Heart left ventricle (tissue), 16 donors: ENCODE data around the gene EFHC1. TPM values are rescaled to one million over a fixed set of nuclear protein-coding genes. Genes with fewer than 3 reads are reported as not detected.
A peak's percentile ranks its signal among the peaks of the same experiment; 100 is the strongest.

Source experiments
- ATAC-seq, 4 donors: fragments of 200-7000 bp; cut with Tn5 transposase; one replicate each; pipeline ENCODE4 v1.9.1; 2020 to 2022; ENCODE audit warnings: moderate library complexity in 4 of 4, mild to moderate bottlenecking in 3 of 4, moderate number of reproducible peaks in 1 of 4
- DNase-seq, 5 donors: peaks; one replicate each; pipeline ENCODE4 v3.0.0-alpha.2; 2020
- H3K27ac ChIP-seq, 12 donors: fragments of 200-600 bp; sonication (generic) in 4 of 12; one replicate each; pipeline versions ENCODE4 v1.5.0 to v1.8.0; 2016 to 2022; ENCODE audit warnings: mild to moderate bottlenecking in 2 of 12
- H3K27me3 ChIP-seq, 9 donors: fragments of 200-600 bp; sonication (generic) in 2 of 9; one replicate each; pipeline versions ENCODE4 v1.5.1 to v1.8.0; 2016 to 2022; ENCODE audit warnings: mild to moderate bottlenecking in 3 of 9
- H3K36me3 ChIP-seq, 9 donors: fragments of 200-600 bp; sonication (generic) in 2 of 9; one replicate each; pipeline versions ENCODE4 v1.5.0 to v1.8.0; 2018 to 2022; ENCODE audit warnings: mild to moderate bottlenecking in 2 of 9
- H3K4me1 ChIP-seq, 12 donors: fragments of 200-600 bp; sonication (generic) in 4 of 12; one replicate each; pipeline versions ENCODE4 v1.5.0 to v1.8.0; 2016 to 2022; ENCODE audit warnings: mild to moderate bottlenecking in 3 of 12
- H3K4me3 ChIP-seq, 12 donors: fragments of 200-600 bp; sonication (generic) in 4 of 12; one replicate each; pipeline versions ENCODE4 v1.5.0 to v1.8.0; 2017 to 2022; ENCODE audit warnings: mild to moderate bottlenecking in 9 of 12, moderate library complexity in 4 of 12
- H3K9me3 ChIP-seq, 12 donors: fragments of 200-600 bp; sonication (generic) in 4 of 12; one replicate each; pipeline versions ENCODE4 v1.5.0 to v1.8.0; 2016 to 2022; ENCODE audit warnings: mild to moderate bottlenecking in 1 of 12
- CTCF ChIP-seq, 12 donors: fragments of 200-600 bp; sonication (generic) in 4 of 12; IDR thresholded peaks; one replicate each; pipeline versions ENCODE4 v1.5.0 to v1.8.0; 2018 to 2022; ENCODE audit warnings: antibody characterized with exemption in 12 of 12, mild to moderate bottlenecking in 5 of 12
- POLR2A ChIP-seq, 2 donors: fragments of 450-650 bp; IDR thresholded peaks; one replicate each; pipeline ENCODE4 v1.6.1; 2017; ENCODE audit warnings: antibody characterized with exemption in 2 of 2, mild to moderate bottlenecking in 2 of 2, moderate library complexity in 2 of 2
- WGBS, 4 donors: extraction: QIAGEN DNeasy Blood & Tissue Kit in 2 of 4; methylation state at CpG; one replicate each; pipeline versions ENCODE4 v1.1.5 to v1.1.7; 2013 to 2018; 5-methylcytosine and 5-hydroxymethylcytosine counted together
- intact Hi-C, 10 donors: fragments of 100-400 bp; cut with DNase I; formaldehyde crosslinking; loops; one replicate each; pipeline versions ENCODE4 v1.11.1 to v1.14.2; 2022
- polyA plus RNA-seq, 2 donors: library from polyadenylated mRNA; stranded (reverse); fragments of 200-250 nt; gene quantifications; one replicate each; pipeline ENCODE4 v1.2.3, GENCODE V29; 2013
- total RNA-seq, 9 donors: library from RNA; depleted of rRNA in 2 of 9; stranded (reverse); fragments of >200 nt in 2 of 9; fragmentation: NEBNext Ultra II Directional in 3 of 9; extraction: Animal tissue kit (Norgen Biotek cat#: 25700) in 3 of 9; gene quantifications; one replicate each; pipeline versions ENCODE4 v1.1.0 to v1.2.4, GENCODE V29; 2016 to 2023
- donor health status: ischemic (EF 13 %, LVEDD 7.1; RV severe dilation, severe dysfunction).
- donor health status: healthy with polysubstance abuse.
- donor health status: DM: no; HTN: yes; CAD: no.
- donor health status: DM: no; HTN: no; CAD: no.
- donor health status: ischemic (EF 25% LVEDD 6.9; RV normal size, moderate dysfunction).
- donor health status: ischemic (EF 25% LVEDD 5.7; RV mildly dilated, moderate dysfunction).
- donor health status: healthy.
- donor health status: DM: yes; HTN: yes; CAD: no.
- donor health status: ischemic (EF 35%, LVEDD 5.7; RV mildly dilated, moderate dysfunction).
- donor health status: nonischemic (EF 11% LVEDD 7.7; RV severe dilation, severe dysfunction).
- donor health status: DM: yes; HTN: yes; CAD: no.
- donor health status: PGD.
- donor health status: ischemic (EF 29% LVEDD 5.4; RV normal size, mild dysfunction).
- donor health status: nonischemic (EF 23%, LVEDD 6.1; RV moderate dilation, normal function).

The EFHC1 gene
- total and polyA plus RNA-seq, 11 donors, result 2.6 to 14.4 (median 4.3) TPM

- TF ChIP-seq CTCF (IDR thresholded peaks at IDR 0.05) (no peak), POLR2A (IDR thresholded peaks at IDR 0.05) (no peak)
- H3K4me1 ChIP-seq, result peaks cover 0 to 25% (median 4%) of the 10 kb centered on the region in 12 donors
- ATAC-seq, result peak in 2 of 4 donors; percentile 16 to 47
- H3K36me3 ChIP-seq, result peaks cover 0 to 4% (median 0%) of the 10 kb centered on the region in 9 donors
- H3K27ac ChIP-seq, result no peak overlapping the region
- intact Hi-C loops, result loop anchor here in 3 of 10 donors (10.0 kb wide), 1 partner anchor 175 kb away; no protein-coding TSS in a partner anchor
- WGBS, 4 donors, result 52 to 70% (median 59%) methylated on average over 5 of the region's 5 CpGs
- H3K27me3 ChIP-seq, result no peaks in the 10 kb centered on the region
- no peak for DNase-seq
- H3K9me3 ChIP-seq, result peaks cover 0 to 4% (median 0%) of the 10 kb centered on the region in 12 donors
- H3K4me3 ChIP-seq, result no peak overlapping the region
These were observed 69.7 kb downstream of the EFHC1 start for GRCh38 chr6:52489881-52490280.

GRCh38 chr6:52491203-52492069 is 71.3 kb downstream of the EFHC1 start:
- Histone ChIP-seq H3K27me3 (no peaks in the 10 kb centered on the region), H3K9me3 (peaks cover 0 to 4% (median 0%) of the 10 kb centered on the region in 12 donors), H3K27ac (peak overlapping the region in 1 of 12 donors; percentile 68), H3K4me3 (peak overlapping the region in 1 of 12 donors; percentile 35), H3K36me3 (peaks cover 0 to 7% (median 0%) of the 10 kb centered on the region in 9 donors), H3K4me1 (peaks cover 0 to 25% (median 4%) of the 10 kb centered on the region in 12 donors)
- 70 to 81% (median 75%) methylated on average over 14 of the region's 14 CpGs for WGBS, 4 donors
- intact Hi-C loops, result loop anchor here in 2 of 10 donors (10.0 kb wide), 1 partner anchor 173 kb away; no protein-coding TSS in a partner anchor
- TF ChIP-seq CTCF (IDR thresholded peaks at IDR 0.05) (no peak), POLR2A (IDR thresholded peaks at IDR 0.05) (no peak)
- no peak for ATAC-seq
- no peak for DNase-seq

- no peaks in the 10 kb centered on the region for H3K27me3 ChIP-seq
- no peak overlapping the region for H3K4me3 ChIP-seq
- no peak overlapping the region for H3K27ac ChIP-seq
- H3K9me3 ChIP-seq, result peaks cover 0 to 4% (median 0%) of the 10 kb centered on the region in 12 donors
- ATAC-seq, result no peak
- WGBS, 4 donors, result 69 to 77% (median 77%) methylated on average over 3 of the region's 3 CpGs
- peaks cover 0 to 7% (median 0%) of the 10 kb centered on the region in 9 donors for H3K36me3 ChIP-seq
- H3K4me1 ChIP-seq, result peaks cover 0 to 38% (median 19%) of the 10 kb centered on the region in 12 donors
- TF ChIP-seq POLR2A (IDR thresholded peaks at IDR 0.05) (no peak), CTCF (IDR thresholded peaks at IDR 0.05) (no peak)
- no peak for DNase-seq
- intact Hi-C loops, result loop anchor here in 2 of 10 donors (10.0 kb wide), 1 partner anchor 171 kb away; no protein-coding TSS in a partner anchor
These were observed 73.5 kb downstream of the EFHC1 start for GRCh38 chr6:52493669-52494068.
